GM20431 (cell line): ENCODE measurements around the gene CGB3.
"Not testable (repeated sequence)": the region's sequence is repeated elsewhere in the genome, so short reads cannot be mapped to it uniquely, and the experiment has no call there.

ENCODE experiments used
- in situ Hi-C: fragments of 300-500 bp; cut with MseI, MboI; formaldehyde crosslinking; loops from one replicate; pipeline ENCODE4 v1.15.0; 2020; ENCODE audit warnings: low sequenced_read_pairs; ENCODE audit not compliant: unreplicated experiment

Gene CGB3

DNA sequence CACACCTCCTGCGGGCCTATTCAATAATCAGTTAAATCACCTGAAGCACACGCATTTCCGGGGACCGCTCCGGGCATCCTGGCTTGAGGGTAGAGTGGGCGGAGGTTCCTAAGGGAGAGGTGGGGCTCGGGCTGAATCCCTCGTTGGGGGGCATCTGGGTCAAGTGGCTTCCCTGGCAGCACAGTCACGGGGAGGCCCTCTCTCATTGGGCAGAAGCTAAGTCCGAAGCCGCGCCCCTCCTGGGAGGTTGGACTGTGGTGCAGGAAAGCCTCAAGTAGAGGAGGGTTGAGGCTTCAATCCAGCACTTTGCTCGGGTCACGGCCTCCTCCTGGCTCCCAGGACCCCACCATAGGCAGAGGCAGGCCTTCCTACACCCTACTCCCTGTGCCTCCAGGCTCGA, 19.4 kb upstream of the CGB3 start, which contains the start of gene CGB5:
CGB5 (plus strand) TSS at position 301 of the 400 bp plus-strand sequence. CDS start 362 bp downstream, outside the sequence.
- in situ Hi-C loops = not testable (repeated sequence)

DNA sequence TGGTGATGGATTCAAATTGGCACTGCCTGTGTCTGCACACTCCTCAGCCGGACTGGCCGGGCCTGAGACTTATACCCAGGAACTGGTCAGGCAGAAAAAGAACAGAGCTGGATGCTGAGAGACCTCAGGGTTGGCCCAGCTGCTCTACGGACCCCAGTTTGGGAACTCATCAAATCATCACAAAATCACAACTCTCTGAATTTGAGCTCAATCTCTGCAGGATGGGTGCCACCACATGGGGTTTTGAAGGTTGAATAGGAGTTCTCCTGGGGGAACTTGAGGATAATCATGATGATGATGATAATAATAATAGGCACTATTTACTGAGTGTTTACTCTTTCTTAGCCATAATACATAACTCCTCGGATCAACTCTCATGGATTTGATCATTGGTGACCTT, 18.5 kb upstream of the CGB3 start:
- in situ Hi-C loops = not testable (repeated sequence)

GRCh38 chr19:49042177-49042576, 18.0 kb upstream of the CGB3 start:
- in situ Hi-C loops = no loop called here

GRCh38 chr19:49039736-49040135, 15.6 kb upstream of the CGB3 start:
- in situ Hi-C loops = not testable (repeated sequence)

DNA sequence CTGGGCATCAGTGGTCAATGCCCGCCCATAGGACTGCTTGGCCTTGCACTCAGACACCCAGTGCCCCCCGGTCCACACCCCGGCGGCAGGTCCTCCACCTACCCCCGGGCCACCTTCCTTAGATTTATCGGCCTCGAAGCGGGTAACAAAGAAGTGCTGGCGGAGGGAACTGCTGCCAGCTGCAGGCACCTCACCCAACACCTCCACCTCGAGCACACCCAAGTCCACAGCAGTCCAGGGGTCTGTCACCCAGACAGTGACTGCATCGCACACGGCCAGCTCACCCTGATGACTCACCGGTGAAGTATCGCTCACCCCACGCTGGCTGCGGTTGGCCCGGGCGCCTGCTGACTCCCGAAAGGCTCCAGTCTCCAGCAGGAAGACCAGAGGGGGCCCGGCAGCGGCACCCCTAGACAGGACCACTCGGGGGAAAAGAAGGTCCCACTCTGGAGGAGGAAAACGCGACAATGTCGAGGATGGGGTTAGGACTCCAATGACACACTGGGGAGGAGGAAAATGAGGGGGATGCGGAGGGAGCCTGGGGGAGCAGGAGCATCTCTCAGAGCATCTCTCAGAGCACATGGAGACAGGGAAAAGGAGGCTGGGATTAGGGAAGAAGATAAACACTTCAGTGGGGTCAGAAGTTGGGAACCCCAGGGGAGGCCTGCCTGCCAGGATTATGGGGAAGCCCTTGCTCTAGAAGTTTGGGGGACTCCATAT, 14.6 kb upstream of the CGB3 start:
- in situ Hi-C loops = not testable (repeated sequence)

DNA sequence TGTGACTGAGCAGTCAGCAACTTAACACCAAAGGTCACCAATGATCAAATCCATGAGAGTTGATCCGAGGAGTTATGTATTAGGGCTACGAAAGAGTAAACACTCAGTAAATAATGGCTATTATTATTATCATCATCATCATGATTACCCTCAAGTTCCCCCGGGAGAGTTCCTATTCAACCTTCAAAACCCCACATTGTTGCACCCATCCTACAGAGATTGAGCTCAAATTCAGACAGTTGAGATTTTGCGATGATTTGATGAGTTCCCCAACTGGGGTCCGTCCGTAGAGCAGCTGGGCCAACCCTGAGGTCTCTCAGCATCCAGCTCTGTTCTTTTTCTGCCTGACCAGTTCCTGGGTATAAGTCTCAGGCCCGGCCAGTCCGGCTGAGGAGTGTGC, 14.0 kb upstream of the CGB3 start:
- in situ Hi-C loops = not testable (repeated sequence)

DNA sequence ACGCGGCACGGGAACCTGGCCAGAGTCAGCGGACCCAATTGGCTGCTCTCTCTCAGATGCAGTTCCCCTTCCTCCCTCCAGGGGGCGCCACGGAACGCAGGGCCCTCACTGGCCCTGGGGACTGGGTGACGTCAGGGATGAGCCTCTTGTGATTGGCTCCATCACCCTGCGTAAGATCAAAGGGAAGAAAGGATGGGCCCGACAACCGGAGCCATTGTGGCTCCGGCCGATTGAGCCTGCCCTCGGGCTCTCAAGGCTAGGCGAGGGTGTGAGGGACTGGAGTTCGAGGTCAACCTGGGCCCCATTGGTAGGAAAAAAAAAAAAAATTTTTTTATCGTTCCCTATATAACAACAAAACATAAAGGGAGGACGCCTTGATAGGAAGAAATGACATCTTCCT, 12.7 kb upstream of the CGB3 start, which contains the start of gene CGB1:
CGB1 (minus strand) TSS at position 81 of the 400 bp plus-strand sequence. CDS start 184 bp downstream, outside the sequence.
- in situ Hi-C loops = not testable (repeated sequence)

DNA sequence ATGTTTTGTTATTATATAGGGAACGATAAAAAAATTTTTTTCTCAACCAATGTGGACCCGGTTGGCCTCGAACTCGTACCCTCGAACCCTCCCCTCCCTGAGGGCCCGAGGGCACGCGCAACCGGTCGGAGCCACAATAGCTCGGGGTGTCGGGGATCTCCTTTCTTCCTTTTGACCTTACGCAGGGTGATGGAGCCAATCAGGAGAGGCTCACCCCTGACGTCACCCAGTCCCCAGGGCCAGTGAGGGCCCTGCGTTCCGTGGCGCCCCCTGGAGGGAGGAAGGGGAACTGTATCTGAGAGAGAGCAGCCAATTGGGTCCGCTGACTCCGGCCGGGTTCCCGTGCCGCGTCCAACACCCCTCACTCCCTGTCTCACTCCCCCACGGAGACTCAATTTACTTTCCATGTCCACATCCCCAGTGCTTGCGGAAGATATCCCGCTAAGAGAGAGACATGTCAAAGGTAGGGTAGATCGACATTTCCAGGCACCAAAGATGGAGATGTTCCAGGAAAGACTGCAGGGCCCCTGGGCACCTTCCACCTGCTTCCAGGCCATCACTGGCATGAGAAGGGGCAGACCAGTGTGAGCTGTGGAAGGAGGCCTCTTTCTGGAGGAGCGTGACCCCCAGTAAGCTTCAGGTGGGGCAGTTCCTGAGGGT, 7.6 kb upstream of the CGB3 start, which contains the start of gene CGB2:
CGB2 (plus strand) TSS at position 249 of the 660 bp plus-strand sequence; CDS start at position 455, 206 bp downstream.
- in situ Hi-C loops = not testable (repeated sequence)

GRCh38 chr19:49030323-49030722, 6.2 kb upstream of the CGB3 start:
- in situ Hi-C loops = not testable (repeated sequence)

- in situ Hi-C loops = not testable (repeated sequence)
These were observed 5.6 kb upstream of the CGB3 start for GRCh38 chr19:49029749-49030148.

DNA sequence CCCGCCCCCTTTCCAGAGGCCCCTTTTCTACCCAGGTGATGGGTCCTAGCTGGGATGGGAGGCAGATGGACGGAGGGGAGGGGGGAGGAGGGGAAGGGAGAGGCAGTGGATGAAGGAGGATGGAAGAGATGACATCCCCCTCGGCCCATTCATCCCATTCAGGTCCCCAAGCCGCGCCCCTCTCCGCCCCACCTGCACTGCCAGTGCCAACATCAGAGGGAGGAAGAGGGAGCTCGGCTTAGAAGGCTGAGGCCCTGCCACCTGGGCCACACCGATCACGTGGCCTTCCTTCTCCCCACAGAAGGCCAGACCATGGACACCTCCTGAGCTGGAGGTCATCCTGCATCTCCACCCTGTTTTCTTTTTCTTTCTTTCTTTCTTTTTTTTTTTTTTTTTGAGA, 4.6 kb upstream of the CGB3 start:
- in situ Hi-C loops = not testable (repeated sequence)

- in situ Hi-C loops = not testable (repeated sequence)
These were observed 1.5 kb upstream of the CGB3 start for GRCh38 chr19:49025599-49025998.

DNA sequence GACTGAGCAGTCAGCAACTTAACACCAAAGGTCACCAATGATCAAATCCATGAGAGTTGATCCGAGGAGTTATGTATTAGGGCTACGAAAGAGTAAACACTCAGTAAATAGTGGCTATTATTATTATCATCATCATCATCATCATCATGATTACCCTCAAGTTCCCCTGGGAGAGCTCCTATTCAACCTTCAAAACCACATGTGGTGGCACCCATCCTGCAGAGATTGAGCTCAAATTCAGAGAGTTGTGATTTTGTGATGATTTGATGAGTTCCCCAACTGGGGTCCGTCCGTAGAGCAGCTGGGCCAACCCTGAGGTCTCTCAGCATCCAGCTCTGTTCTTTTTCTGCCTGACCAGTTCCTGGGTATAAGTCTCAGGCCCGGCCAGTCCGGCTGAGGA, 955 bp upstream of the CGB3 start:
- in situ Hi-C loops = not testable (repeated sequence)

GRCh38 chr19:49022116-49022515, 2.0 kb downstream of the CGB3 start:
- in situ Hi-C loops = no loop called here

DNA sequence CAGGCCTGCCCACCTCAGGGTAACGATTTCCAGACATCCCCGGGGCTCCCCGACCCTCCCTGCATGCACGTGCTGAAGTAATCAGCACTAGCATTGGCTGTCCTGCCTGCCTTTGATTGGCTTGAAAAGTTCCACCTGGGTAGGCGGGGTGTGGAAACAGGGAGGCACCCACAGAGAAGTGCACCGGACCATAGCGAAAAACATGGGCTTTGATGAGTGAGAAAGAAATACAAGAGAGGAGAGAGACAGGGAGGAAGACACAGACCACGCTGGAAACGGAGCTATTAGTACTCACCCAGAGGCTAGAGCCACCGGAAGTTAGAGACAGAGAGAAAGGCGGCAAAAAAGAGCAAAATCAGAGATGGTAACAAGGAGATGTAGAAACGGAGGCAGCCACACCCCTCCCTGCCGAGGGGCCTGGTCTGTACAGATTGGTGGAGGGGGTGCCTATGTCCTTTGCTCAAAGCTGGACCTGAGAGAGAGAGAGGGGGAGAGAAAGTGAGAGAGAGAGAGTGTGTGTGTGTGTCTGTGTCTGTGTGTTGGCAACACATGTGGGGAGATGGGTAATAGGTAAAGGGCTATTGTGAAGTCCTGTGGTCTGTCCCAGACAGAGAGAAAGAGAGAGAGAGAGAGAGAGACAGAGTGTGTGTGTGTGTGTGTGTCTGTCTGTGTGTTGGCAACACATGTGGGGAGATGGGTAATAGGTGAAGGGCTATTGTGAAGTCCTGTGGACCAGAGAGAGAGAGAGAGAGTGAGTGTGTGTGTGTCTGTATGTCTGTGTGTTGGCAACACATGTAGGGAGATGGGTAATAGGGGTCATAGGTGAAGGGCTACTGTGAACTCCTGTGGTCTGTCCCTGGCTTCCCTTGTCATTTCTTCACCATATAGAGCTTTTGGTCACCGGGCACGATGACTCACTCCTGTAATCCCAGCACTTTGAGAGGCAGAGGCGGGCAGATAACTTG, 2.9 kb downstream of the CGB3 start:
- in situ Hi-C loops = no loop called here

DNA sequence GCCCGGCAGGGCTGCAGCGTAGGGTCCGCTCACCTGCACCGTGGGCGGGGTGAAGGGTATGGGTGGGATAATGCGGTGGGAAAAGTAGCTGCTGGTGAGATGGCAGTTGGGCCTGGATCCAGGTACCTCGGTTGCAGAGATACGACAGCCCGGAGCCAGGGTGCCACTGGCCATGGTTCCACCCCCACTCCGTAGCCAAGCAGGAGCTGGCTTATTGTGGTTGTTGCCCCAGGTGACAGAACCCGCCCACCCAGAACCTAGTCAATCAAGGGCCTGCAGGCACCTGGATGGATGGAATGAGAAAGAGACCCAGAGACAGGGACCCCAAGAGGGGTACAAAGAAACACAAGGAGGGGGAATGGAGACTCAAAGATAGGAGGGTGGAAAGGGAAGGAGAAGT, 3.8 kb downstream of the CGB3 start:
- in situ Hi-C loops = no loop called here

DNA sequence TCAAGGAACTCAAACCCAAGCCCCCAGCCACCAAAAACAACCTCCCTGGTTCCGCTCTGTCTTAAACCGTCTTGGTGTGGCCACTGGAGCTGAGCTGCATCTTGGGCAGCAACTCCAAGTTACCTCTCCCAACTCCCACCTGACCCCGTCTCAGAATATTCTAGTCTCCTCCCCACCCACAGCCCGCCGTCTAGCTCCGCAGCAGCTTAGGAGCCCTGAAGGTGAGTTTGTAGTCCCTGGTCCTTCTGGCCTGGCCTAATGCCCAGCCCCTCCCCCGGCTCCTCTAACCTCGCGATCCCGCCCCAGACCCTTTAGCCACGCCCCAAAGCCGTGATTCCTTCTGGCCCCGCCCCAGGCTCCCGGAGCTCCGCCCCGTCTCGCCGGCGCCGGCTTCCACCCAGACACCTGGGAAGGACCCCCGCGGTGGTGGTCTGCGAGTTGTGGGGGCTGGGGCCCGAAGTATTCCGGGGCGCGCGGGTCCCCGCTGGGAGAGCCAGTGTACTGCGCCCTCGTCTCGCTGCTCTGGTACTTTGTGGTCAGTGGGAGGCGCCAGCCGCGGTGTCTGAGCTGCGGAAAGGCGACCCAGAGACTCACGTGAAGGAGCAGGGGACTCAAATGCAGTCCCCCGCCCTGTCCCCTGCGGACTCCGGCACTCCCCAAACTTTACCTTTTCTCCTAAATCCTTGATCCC, 4.7 kb downstream of the CGB3 start:
- in situ Hi-C loops = no loop called here

DNA sequence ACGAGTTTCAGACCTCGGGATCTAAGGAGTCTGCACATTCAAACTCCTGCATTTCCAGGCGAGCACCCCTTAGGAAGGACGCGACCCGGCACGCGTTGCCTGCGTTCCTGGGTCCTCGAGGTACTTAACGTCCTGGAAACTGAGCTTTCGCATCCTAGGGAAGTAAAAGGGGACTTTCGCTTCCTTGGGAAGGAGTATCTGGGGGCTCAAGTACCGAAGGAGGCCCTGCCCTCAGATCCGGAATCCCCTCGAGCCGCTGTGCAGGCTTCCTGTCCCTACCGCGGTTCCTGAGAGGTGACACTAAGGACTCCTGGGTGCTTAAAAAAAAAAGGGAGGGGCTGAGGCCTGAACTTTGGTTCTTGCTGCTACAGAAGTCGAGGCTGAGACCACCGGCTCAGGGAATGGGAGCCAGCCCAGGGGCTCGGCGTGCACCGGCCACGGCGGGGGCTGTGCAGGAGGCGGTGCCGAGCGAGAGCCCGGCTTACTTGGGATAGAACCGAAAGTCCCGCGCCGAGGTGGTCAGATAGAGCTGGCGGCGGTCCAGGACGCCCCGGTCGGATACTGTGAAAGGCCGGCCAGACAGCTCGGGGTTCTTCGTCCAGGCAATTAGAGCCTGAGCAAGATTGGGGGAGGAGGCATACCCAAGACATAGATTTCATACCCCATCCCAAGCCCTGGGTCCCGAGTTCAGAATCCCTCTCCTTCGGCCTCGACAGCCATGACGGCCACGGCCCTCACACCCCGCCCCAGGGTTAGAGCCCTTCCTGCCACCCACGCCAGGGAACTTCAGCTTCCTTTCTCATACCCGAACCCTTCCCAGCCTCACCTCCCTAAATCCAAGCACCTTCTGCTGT, 5.5 kb downstream of the CGB3 start:
- in situ Hi-C loops = not testable (repeated sequence)
